ENCODE results near the gene OR52K1. TPM values are rescaled to one million over a fixed set of nuclear protein-coding genes. Genes with fewer than 3 reads are reported as not detected.
"Not testable (repeated sequence)": the region's sequence is repeated elsewhere in the genome, so short reads cannot be mapped to it uniquely, and the experiment has no call there.

Gene OR52K1
- total RNA-seq, 1 experiment from 2014 or later = not detected

GRCh38 chr11:4481240-4481582 is 1.2 kb upstream of the OR52K1 start:
- no peaks in the 10 kb centered on the region for H3K9me3 Mint-ChIP-seq (ENCODE audit: unreplicated experiment)
- no peaks in the 10 kb centered on the region for H3K9me3 ChIP-seq
- no peaks in the 10 kb centered on the region for H3K4me1 ChIP-seq
- H3K4me3 ChIP-seq (ENCODE audit: low read depth, low read length) = no peak overlapping the region
- intact Hi-C loops (cut with micrococcal nuclease; ENCODE audit: unreplicated experiment) = no loop called here
- peaks cover 5% of the 10 kb centered on the region for H3K27me3 Mint-ChIP-seq (ENCODE audit: insufficient read depth, unreplicated experiment)
- H3K27me3 ChIP-seq (replicated peaks; ENCODE audit: control insufficient read depth, insufficient read depth, low read length) = no peaks in the 10 kb centered on the region; the same call in 1 of the 2 replicates
- DNase-seq = no peak
- no peak overlapping the region for H3K4me3 Mint-ChIP-seq (ENCODE audit: unreplicated experiment)
- BruUV-seq (replicated peaks) = no TSS peak
- peaks cover 8% of the 10 kb centered on the region for H3K4me1 Mint-ChIP-seq (ENCODE audit: low read depth, unreplicated experiment)
- ChIA-PET POLR2A (no interaction called here), CTCF (no interaction called here)
- H3K36me3 ChIP-seq (ENCODE audit: control insufficient read depth, insufficient read depth, low read length) = no peaks in the 10 kb centered on the region
- H3K36me3 Mint-ChIP-seq (ENCODE audit: insufficient read depth, unreplicated experiment) = no peaks in the 10 kb centered on the region
- no peak for TF ChIP-seq CTCF (IDR thresholded peaks at IDR 0.05; ENCODE audit: insufficient read depth in 1 of 2, low read depth in 1 of 2, low read length in 1 of 2, severe bottlenecking in 1 of 2, unreplicated experiment in 1 of 2)
- no peak overlapping the region for H3K27ac Mint-ChIP-seq (ENCODE audit: unreplicated experiment)

- peaks cover 8% of the 10 kb centered on the region for H3K4me1 Mint-ChIP-seq (ENCODE audit: low read depth, unreplicated experiment)
- no peak overlapping the region for H3K27ac Mint-ChIP-seq (ENCODE audit: unreplicated experiment)
Measured at GRCh38 chr11:4484310-4484709, 1.9 kb downstream of the OR52K1 start.

GRCh38 chr11:4491405-4491804 is 9.0 kb downstream of the OR52K1 start:
- H3K9me3 Mint-ChIP-seq (ENCODE audit: unreplicated experiment); H3K36me3 Mint-ChIP-seq (ENCODE audit: insufficient read depth, unreplicated experiment); CTCF ChIA-PET; H3K4me3 Mint-ChIP-seq (ENCODE audit: unreplicated experiment); H3K36me3 ChIP-seq (ENCODE audit: control insufficient read depth, insufficient read depth, low read length); H3K4me1 ChIP-seq; H3K9me3 ChIP-seq; H3K27ac Mint-ChIP-seq (ENCODE audit: unreplicated experiment); H3K4me3 ChIP-seq (ENCODE audit: low read depth, low read length); POLR2A ChIA-PET; H3K27me3 ChIP-seq (replicated peaks; ENCODE audit: control insufficient read depth, insufficient read depth, low read length); DNase-seq; BruUV-seq (replicated peaks): not testable (repeated sequence)
- peaks cover 14% of the 10 kb centered on the region for H3K4me1 Mint-ChIP-seq (ENCODE audit: low read depth, unreplicated experiment)
- intact Hi-C loops (cut with micrococcal nuclease; ENCODE audit: unreplicated experiment) = loop anchor here (5.0 kb wide), 1 partner anchor 99 kb away; the partner anchor contains the start of gene TRIM21
- peaks cover 22% of the 10 kb centered on the region for H3K27me3 Mint-ChIP-seq (ENCODE audit: insufficient read depth, unreplicated experiment)

More at GRCh38 chr11:4484310-4484709, 1.9 kb downstream of the OR52K1 start:
- intact Hi-C loops (cut with micrococcal nuclease; ENCODE audit: unreplicated experiment) = no loop called here
- no TSS peak for BruUV-seq (replicated peaks)
- H3K4me1 ChIP-seq = no peaks in the 10 kb centered on the region
- POLR2A ChIA-PET = no interaction called here
- DNase-seq = no peak
- no peaks in the 10 kb centered on the region for H3K36me3 ChIP-seq (ENCODE audit: control insufficient read depth, insufficient read depth, low read length)
- peaks cover 14% of the 10 kb centered on the region for H3K27me3 Mint-ChIP-seq (ENCODE audit: insufficient read depth, unreplicated experiment)
- H3K4me3 Mint-ChIP-seq (ENCODE audit: unreplicated experiment) = no peak overlapping the region
- no peaks in the 10 kb centered on the region for H3K9me3 Mint-ChIP-seq (ENCODE audit: unreplicated experiment)
- CTCF ChIA-PET = no interaction called here
- no peaks in the 10 kb centered on the region for H3K27me3 ChIP-seq (replicated peaks; ENCODE audit: control insufficient read depth, insufficient read depth, low read length)
- no peaks in the 10 kb centered on the region for H3K36me3 Mint-ChIP-seq (ENCODE audit: insufficient read depth, unreplicated experiment)
- no peaks in the 10 kb centered on the region for H3K9me3 ChIP-seq
- TF ChIP-seq CTCF (IDR thresholded peaks at IDR 0.05; ENCODE audit: insufficient read depth in 1 of 2, low read depth in 1 of 2, low read length in 1 of 2, severe bottlenecking in 1 of 2, unreplicated experiment in 1 of 2) = no peak
- H3K4me3 ChIP-seq (ENCODE audit: low read depth, low read length) = no peak overlapping the region
